Uterus (tissue), 2 donors: ENCODE data around the gene PERM1.

ENCODE experiments used
- CTCF ChIP-seq, 4 experiments: fragments of 200-600 bp in 2 of 4; fragments of 450-650 bp in 2 of 4; sonication (generic) in 2 of 4; IDR thresholded peaks; one replicate each; pipeline ENCODE4 v1.5.1; 2016 to 2019; ENCODE audit warnings: antibody characterized with exemption in 4 of 4, mild to moderate bottlenecking in 2 of 4, moderate library complexity in 1 of 4
- POLR2A ChIP-seq, 2 donors: fragments of 450-650 bp; IDR thresholded peaks; one replicate each; pipeline ENCODE4 v1.6.1; 2016; ENCODE audit warnings: antibody characterized with exemption in 2 of 2, mild to moderate bottlenecking in 1 of 2, moderate library complexity in 1 of 2

GRCh38 chr1:997713-997992 lies 15.8 kb upstream of the PERM1 start:
- no peak for TF ChIP-seq CTCF (IDR thresholded peaks at IDR 0.05)
- no peak for TF ChIP-seq POLR2A (IDR thresholded peaks at IDR 0.05)
